GM19239 (cell line): Measurements from ENCODE around the gene SLC44A5.
"Not testable (repeated sequence)": the region's sequence is repeated elsewhere in the genome, so short reads cannot be mapped to it uniquely, and the experiment has no call there.

Experiments
- DNase-seq: peaks from one replicate; pipeline ENCODE4 v3.0.0; 2011; ENCODE audit warnings: low spot score; ENCODE audit not compliant: insufficient read length
- FAIRE-seq: peaks from 2 replicates; lab custom pipeline; 2011; peaks lifted over from hg19 to GRCh38; lab: Jason Lieb, UNC

The SLC44A5 gene

DNA sequence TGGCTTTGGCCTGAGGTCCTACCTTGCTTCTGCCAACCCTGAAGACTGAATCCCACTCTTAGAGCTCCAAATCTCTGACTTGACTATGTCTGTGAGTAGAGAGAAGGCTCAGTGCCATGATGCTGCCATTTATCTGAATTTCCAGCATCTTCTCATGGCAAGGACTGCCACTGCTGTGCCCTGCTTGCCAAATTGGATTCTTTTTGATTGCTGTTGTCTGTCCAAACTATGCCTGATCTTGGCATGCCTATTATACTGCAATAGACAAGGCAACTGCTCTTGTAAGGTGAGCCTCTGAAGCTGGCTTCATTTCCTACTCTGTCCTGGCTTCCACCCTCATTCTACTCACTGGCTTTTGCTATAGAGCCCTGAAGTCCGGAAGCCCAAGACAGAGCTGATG lies 210.2 kb downstream of the SLC44A5 start:
- DNase-seq: no peak
- FAIRE-seq: no peak

DNA sequence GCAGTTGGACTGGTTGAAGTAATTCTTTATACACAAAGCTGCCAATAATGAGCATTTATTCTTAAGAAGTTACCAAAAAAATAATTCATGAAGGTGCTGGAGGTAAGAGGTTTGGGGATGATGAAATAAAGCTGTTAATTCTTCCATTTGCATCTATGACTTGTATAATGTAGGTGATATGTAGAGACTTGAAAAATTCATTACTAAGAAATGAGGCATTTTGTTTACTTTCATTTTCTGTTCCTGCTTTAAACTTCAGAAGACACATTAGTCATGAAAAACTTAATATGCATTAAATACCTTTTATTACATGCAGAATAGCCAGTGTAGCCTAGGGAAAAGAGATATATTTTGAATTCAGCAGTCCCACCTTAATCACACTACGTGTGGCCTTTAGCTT lies 214.2 kb downstream of the SLC44A5 start:
- no peak for DNase-seq
- no peak for FAIRE-seq

DNA sequence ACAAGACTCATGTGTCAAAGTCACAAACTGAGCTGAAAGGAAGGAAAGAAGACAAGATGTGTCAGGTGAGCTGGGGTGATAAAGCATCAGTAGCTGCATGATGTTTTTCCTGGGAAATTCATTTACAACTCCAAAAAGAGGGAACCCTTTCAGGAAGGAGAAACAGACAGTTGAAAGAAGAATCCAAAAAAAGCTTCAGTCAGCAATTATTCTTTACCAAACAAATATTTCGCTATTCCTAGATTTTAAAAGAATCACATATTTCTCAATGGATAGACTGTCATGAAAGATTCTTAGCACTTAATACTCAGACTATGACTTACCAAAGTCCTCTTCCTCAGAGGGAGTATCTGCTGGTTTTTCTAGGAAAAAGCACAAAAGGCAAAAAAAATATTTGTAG lies 214.7 kb downstream of the SLC44A5 start:
- FAIRE-seq: no peak
- DNase-seq: no peak

DNA sequence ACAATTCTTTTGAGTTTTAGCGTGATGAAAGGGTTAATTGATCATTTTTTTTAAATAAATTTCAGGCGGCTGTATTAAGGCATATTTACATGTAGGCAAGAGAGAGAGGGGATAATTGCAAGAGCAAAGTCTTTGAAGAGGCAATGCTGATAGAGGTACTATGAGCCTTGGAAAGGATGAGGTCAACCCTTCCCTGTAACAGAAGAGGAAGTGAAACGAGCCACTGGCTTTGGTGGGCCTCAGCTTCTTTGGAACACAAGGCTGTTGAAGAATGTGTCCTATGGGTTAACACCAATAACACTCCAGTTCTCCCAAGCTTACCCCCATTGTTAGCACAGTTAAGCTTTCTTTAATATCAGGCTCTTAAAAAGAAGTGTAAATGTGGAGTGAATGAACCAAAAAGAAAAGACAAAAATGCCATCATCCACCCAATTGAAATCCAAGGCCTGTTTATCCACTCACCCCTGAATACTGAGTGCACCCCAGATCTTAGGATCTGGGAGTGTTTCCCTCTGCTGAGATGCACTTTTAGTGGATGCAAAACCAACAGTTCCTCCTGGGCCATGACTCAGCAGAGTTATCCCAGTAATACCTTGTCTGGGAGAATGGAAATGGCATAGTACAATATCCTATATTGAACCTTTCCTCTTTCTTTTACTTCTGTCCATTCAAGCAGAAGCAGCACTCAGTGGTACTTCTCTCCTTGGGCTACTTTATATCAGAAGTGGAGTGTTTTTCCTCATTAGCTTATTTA lies 216.4 kb downstream of the SLC44A5 start:
- no peak for DNase-seq
- FAIRE-seq: peak; percentile 51

DNA sequence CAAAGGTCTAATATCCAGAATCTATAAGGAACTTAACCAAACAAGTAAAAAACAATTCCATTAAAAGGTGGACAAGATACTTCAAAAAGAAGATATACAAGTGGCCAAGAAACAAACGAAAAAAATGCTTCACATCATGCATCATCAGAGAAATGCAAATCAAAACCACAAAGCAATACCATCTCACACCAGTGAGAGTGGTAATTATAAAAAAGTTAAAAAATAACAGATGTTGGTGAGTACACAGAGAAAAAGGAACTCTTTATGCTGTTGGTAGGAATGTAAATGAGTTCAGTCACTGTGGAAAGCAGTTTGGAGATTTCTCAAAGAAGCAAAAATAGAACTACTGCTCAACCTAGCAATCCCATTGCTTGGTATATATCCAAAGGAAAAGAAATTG lies 218.6 kb downstream of the SLC44A5 start:
- DNase-seq: no peak
- FAIRE-seq: no peak

DNA sequence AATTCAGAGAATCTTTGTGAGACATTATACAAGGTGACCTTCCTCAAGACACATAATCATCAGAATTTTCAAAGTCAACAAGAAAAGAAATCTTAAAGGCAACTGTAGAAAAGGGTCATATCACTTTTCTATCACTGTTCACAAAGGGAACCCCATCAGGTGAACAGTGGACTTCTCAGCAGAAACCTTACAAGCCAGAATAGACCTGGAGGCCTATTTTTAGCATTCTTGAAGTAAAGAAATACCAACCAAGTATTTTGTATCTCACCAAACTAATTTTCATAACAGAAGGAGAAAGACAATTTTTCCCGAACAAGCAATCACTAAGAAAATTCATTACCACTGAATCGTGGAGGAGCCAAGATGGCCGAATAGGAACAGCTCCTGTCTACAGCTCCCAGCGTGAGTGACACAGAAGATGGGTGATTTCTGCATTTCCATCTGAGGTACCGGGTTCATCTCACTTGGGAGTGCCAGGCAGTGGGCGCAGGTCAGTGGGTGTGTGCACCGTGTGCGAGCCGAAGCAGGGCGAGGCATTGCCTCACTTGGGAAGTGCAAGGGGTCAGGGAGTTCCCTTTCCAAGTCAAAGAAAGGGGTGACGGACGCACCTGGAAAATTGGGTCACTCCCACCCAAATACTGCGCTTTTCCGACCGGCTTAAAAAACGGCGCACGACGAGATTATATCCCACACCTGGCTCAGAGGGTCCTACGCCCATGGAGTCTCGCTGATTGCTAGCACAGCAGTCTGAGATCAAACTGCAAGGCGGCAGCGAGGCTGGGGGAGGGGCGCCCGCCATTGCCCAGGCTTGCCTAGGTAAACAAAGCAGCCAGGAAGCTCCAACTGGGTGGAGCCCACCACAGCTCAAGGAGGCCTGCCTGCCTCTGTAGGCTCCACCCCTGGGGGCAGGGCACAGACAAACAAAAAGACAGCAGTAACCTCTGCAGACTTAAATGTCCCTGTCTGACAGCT lies 235.2 kb downstream of the SLC44A5 start:
- not testable (repeated sequence) for FAIRE-seq, DNase-seq

DNA sequence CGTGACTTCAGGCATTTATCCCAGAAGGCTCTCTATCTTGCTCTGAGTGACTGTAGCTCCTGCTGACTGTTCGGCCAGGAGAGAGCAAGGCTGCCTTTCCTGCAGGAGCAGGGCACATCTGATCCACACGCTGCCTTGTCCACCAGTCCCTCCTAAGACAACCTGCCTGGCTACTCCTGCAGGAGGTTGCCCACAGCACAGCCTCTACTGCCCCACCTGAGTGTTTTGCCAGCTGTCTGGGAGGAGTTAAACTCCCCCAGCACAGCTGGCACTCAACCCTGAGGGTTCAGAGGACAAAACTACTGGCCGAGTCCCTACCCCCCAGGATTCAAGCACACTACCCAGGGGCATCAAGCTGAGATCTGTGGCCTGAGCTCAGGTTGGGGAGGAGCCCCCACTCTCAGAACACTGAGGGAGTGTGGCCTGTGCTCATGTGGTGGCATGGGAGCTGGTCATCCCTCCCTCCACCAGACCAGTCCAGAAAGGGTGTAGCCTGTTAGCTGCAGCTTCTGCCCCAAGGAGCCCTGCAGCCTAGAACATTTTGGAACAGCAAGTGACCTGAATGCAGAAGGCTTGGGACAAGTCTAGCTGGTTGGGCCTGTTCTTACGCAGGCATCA lies 237.3 kb downstream of the SLC44A5 start:
- DNase-seq (no peak), FAIRE-seq (no peak)

DNA sequence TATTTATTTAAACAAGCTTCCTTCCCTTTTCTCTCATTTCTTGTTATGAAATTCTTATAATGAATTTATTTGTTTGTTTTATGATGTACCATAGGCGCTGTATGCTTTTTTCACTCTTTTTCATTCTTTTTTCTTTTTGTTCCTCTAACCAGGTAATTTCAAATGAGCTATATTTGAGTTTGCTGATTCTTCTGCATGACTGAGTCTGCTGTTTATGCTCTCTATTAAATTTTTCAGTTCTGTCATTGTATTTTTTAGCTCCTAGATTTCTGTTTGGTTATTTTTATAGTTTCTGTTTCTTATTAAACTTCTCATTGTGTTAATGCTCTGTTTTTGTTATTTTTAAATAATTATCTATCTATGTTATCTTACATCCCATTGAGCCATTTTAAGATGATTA lies 244.3 kb downstream of the SLC44A5 start:
- FAIRE-seq (no peak), DNase-seq (no peak)

DNA sequence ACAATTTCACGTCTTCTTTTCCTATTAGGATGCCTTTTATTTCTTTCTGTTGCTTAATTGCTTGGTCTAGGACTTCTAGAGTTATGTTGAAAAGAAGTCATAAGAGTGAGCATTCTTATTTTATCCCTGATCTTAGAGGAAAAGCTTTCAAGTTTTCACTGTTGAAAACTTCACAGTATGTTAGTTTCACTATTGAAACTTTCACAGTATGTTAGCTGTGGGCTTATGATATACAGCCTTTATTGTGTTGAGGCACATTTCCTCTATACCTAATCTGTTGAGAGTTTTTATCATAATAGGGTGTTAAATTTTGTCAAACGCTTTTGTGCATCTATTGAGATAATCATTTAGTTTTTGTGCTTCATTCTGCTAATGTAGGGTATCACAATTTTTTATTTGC lies 249.7 kb downstream of the SLC44A5 start:
- DNase-seq: no peak
- no peak for FAIRE-seq

DNA sequence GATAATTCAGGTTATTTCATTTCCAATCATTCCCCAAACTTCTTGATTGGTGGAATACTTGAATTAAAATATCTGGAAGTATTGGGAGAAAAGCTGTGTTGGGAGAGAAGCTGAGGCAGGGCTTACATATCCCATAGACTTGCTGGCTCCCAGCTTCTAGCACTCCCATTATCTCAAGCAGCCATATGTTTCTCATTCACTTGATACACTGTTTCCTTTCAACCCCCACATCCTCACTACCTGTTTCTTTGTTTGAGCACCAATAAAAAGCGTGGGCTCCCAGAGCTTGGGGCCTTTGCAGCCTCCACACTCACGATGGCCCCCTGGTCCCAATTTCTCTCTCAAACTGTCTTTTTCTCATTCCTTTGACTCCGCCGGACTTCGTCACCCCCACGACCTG lies 256.6 kb downstream of the SLC44A5 start:
- DNase-seq, FAIRE-seq: not testable (repeated sequence)

DNA sequence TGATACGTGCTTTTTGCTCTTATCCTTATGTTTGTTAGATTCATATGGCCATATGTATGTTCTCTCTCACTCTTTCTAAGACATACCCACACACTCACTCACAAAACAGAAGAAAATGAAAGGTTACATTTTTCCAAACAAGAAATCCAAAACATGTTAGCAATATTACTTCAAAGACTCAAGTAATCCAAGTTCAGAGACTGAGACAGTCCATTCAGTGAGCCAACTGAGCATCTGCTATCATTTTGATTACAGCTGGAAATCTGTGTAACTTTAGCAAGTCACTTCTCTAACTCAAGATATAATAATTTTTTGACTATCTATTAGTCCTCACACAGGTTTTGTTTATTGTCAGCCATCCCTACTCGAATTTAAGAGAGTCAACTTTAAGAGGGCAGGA lies 257.9 kb downstream of the SLC44A5 start:
- DNase-seq: no peak
- no peak for FAIRE-seq

DNA sequence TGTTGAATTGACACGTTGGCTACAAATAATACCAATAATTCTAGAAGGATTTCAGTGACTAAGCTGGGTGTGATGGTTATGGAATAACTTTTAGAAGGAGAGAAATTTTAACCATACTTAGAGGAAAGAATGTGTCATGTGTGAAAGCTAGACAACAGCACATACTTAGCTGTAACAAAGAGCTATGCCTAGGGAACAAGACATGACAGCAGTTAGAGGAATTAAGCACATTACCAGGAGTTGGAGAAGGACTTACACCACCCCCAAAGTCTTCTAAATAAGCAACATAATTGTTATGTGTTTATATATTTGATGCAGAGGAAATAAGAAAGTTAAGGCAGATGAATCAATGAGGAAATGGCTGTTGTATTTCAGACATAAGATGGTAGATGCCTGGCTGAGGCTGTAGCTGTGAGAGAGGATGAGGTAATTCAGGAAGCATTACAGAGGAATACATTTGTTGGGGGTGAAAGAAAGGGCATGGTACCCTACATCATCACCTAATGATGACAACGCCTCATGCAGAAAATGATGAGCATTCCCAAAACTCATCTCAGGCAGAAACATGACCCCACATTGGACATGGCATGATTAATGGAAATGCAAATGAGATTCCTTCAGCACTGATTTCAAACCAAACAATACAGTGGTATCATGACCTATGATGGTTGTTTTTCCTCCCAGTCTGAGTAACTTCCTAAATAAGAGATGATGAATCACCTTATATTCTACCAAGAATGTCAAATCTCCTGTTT lies 265.2 kb downstream of the SLC44A5 start:
- FAIRE-seq (no peak), DNase-seq (no peak)

DNA sequence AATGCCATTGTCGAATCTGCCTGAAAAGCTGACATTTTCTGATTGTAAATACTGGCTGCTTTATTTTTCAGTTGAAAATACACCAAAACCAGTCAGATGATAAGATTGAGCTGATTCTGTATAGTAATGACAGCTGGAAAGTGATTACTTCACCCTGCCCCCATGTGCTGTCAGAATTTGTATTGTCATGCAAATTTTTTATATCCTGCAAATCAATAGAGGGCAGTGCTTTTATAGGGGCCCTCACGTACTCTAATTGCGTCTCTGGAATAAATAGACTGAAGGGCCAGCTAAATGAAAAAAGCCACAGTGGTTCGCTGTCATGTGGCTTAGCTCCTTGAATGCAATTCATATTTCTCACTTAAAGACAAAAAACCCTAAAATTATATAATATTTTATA lies 268.1 kb downstream of the SLC44A5 start:
- FAIRE-seq (no peak), DNase-seq (no peak)

DNA sequence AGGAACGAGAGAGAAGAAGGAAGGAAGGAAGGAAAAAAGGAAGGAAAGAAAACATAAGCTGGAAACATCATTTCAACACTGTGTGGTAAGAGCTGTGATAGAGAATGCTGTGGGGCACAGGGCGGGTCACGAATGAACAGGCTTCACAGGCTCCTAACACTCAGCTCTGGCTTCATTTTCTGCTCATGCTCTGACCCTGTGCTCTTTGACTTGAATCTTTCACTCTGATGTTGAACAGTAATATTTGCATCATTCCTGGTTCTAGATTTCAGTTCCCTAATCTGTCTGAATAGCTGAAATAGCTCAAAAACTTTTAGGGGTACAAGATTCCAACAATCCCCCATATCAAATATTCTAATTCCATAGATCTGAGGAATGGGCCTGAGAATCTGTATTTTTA lies 269.4 kb downstream of the SLC44A5 start:
- DNase-seq: no peak
- FAIRE-seq: peak; percentile 40

DNA sequence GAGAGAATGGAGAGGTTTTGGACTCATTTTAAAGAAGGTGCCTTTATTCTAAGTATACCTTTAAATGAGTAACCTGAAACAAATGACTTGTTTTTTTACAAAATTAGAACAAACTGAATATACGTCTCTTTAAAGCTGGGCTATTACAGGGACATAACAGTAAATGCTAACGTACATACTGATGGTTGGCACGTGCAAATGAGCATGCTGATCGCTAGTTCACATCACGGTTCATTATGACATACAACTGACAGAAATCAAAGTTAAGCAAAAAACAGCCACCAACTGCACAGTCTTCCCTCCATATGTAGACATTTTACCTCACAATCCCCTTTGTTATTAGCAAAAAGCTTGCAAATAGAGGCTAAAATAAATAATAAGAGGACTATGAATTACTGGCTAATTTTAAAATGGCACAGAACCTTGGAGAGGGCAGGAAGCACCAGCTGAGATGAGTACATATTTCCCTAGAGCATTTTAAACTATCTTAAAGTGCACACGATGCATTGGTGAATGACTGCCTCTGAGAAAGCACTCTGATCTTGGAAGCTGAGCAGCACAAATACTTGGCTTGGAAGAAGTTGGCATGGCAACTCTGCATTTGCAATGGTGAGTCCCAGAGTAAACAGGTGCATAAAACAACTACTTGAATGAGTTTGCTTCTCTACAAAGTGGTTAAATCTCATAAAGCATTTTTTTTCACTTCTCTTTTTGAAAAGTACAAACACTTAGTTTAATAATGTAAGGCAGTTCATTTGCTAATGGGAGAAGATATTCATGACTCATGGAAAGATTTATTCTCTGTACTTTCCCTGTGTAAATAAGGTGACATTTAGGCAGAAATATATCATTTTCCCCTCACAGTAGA lies 272.1 kb downstream of the SLC44A5 start:
- DNase-seq (peak; percentile 1), FAIRE-seq (no peak)

DNA sequence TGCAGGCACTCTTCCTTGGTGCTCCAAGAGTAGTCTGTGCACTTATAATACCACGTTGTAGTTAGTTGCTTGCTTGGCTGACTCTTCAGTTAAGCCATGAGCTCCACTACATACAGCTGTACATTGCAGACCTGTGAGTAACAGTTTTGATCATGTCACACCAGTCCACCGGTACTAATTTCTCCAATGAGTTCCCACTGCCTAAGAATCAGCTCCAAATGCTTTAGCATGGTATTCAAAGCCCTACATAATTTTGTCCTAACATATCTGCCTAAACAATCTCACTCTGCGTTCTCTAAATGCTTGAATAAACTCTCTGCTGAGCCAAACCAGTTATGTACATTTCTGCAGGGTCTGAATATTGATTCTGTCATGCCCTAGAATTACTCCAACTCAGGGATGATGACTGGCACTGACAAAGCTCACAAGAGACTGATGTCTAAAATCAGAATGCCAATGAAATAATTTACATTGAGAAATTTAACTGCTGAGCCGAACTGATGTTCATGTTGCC lies 276.0 kb downstream of the SLC44A5 start:
- DNase-seq: no peak
- no peak for FAIRE-seq

DNA sequence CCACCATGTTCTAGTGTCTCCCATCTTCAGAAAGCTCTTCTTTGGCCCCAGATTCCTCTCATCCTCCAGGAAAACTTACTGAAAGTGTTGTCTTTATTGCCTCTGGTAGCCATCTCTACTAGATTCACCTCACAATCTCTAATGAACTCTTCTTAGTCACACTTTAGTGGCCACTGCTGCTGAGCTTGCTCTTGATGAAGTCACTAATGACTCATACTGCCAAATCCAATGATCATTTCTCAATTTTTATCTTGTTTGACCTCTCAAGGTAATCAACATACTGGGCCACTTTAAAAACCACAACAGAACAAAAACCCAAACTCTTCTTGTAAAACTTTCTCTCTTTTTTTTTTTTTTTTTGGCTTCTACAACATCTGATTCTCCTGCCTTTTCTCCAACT lies 280.3 kb downstream of the SLC44A5 start:
- FAIRE-seq: no peak

DNA sequence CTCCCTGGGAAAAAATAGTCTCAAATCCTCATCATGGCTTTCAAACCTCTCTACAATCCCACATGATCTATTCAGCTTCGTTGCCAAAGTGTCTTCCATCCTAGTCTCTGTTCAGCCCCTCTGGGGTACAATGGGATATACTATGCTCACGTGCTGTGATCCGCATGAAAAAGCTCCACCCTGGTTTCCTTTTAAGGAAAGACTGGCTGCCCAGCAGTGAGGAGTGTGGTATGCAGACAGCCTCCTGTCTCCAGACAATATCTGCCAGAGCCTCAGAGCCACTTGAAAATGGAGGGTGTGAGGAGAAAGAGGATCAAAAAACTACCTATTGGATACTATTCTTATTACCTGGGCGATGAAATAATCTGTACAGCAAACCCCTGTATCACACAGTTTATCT lies 282.2 kb downstream of the SLC44A5 start:
- no peak for DNase-seq
- no peak for FAIRE-seq

More for the DNA sequence above, 280.3 kb downstream of the SLC44A5 start:
- DNase-seq: no peak

DNA sequence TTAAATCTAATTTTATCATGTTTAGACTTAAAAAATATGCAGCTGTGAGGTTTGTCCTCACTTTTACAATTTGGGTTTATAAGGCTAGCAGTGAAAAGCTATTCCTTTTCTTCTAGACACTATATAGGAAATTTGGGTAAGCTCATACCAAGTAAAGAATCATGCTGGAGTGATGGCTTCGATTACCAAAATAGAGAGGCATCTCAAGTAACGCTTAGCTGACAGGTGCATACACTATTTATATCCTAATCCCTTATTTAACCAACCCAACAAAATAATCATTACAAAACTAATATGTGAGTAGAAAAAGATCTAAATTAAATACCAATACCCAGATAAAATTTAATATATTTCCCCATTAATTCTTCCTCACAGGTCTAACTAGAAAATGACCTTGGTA lies 283.5 kb downstream of the SLC44A5 start:
- no peak for FAIRE-seq
- DNase-seq: no peak
